Measurements from ENCODE around the gene SPTLC1.

GRCh38 chr9:92141144-92142129, 26.2 kb upstream of the SPTLC1 start:
- TF ChIP-seq CTCF (IDR thresholded peaks at IDR 0.05), result peak in 3 of 6 experiments; percentile 1 to 31 (median 27)
- TF ChIP-seq POLR2A (IDR thresholded peaks at IDR 0.05), result no peak

Measured in Peyer's patch (tissue), 4 donors.